Endothelial cell of umbilical vein (primary cell): ENCODE measurements around the gene RAB33B. TPM values are rescaled to one million over a fixed set of nuclear protein-coding genes. Genes with fewer than 3 reads are reported as not detected.

Experiments
- BruUV-seq: library from RNA; stranded (reverse); fragments of 400-500 nt; replicated peaks from 2 replicates; lab custom pipeline; 2021; lab: Mats Ljungman, UMichigan
- CTCF ChIA-PET: fragments of 300-600, 350-600 bp; sonication (Branson Sonifier 250); formaldehyde crosslinking; loops from one replicate; lab custom pipeline; 2021; ENCODE audit warnings: antibody characterized with exemption, inconsistent platforms; lab: Charles Lee
- POLR2A ChIA-PET: fragments of 300-600, 350-600 bp; sonication (Branson Sonifier 250); formaldehyde crosslinking; loops from one replicate; lab custom pipeline; 2021; ENCODE audit warnings: antibody characterized with exemption, inconsistent platforms; lab: Charles Lee
- DNase-seq: peaks from one replicate; pipeline ENCODE4 v3.0.0-alpha.2; 2011; ENCODE audit warnings: low read depth, low spot score
- FAIRE-seq: peaks from 2 replicates; lab custom pipeline; 2011; peaks lifted over from hg19 to GRCh38; lab: Jason Lieb, UNC
- H2AFZ ChIP-seq: 2 replicates; pipeline ENCODE4 v1.6.0; 2012; ENCODE audit warnings: low read depth, low read length, control low read depth, inconsistent platforms
- H3K27ac ChIP-seq: 2 replicates; pipeline ENCODE4 v1.5.1; 2011; ENCODE audit warnings: low read depth, mild to moderate bottlenecking, control low read depth, low read length, moderate library complexity; ENCODE audit not compliant: insufficient read depth
- H3K27me3 ChIP-seq, 2 experiments: 2 replicates each; pipeline versions ENCODE4 v1.6.0 to v1.6.1; 2011; ENCODE audit warnings: low read length in 2 of 2, mixed read lengths in 1 of 2; ENCODE audit not compliant: control insufficient read depth in 2 of 2, insufficient read depth in 2 of 2
- H3K36me3 ChIP-seq, 2 experiments: 2 replicates in 1 of 2; 3 replicates in 1 of 2; pipeline ENCODE4 v1.5.1; 2011; ENCODE audit warnings: low read length in 2 of 2, mild to moderate bottlenecking in 1 of 2, moderate library complexity in 1 of 2; ENCODE audit not compliant: control insufficient read depth in 2 of 2, insufficient read depth in 2 of 2; ENCODE audit errors: extremely low read depth in 1 of 2
- H3K4me1 ChIP-seq: 3 replicates; pipeline ENCODE4 v1.5.1; 2011; ENCODE audit warnings: mild to moderate bottlenecking, low read length; ENCODE audit not compliant: control insufficient read depth, insufficient read depth; ENCODE audit errors: extremely low read depth
- H3K4me2 ChIP-seq: 2 replicates; pipeline ENCODE4 v1.6.1; 2011; ENCODE audit warnings: low read length, control low read depth, mixed read lengths; ENCODE audit not compliant: insufficient read depth
- H3K4me3 ChIP-seq, 3 experiments: fragments of 200-600 bp in 1 of 3; sonication (generic), shearing (Covaris generic) in 1 of 3; replicated peaks in 1 of 3; 2 replicates each; pipeline ENCODE4 v1.5.1; 2011 to 2016; ENCODE audit warnings: control low read depth in 3 of 3, low read length in 3 of 3, mild to moderate bottlenecking in 2 of 3, inconsistent platforms in 1 of 3, low read depth in 1 of 3, moderate library complexity in 1 of 3; ENCODE audit not compliant: insufficient read depth in 1 of 3
- H3K79me2 ChIP-seq: 2 replicates; pipeline ENCODE4 v1.6.0; 2012; ENCODE audit warnings: low read length, inconsistent platforms; ENCODE audit not compliant: control insufficient read depth, insufficient read depth
- H3K9ac ChIP-seq: replicated peaks from 2 replicates; pipeline ENCODE3; 2011; ENCODE audit warnings: low read length, control low read depth; ENCODE audit not compliant: insufficient read depth; ENCODE audit errors: extremely low read depth
- H3K9me1 ChIP-seq: replicated peaks from 3 replicates; pipeline ENCODE4 v1.6.0; 2011; ENCODE audit warnings: mild to moderate bottlenecking, low read length; ENCODE audit not compliant: control insufficient read depth, insufficient read depth; ENCODE audit errors: extremely low read depth
- H3K9me3 ChIP-seq: replicated peaks from 2 replicates; pipeline ENCODE4 v1.5.1; 2012; ENCODE audit warnings: low read length, inconsistent platforms; ENCODE audit not compliant: control insufficient read depth, insufficient read depth
- H4K20me1 ChIP-seq: replicated peaks from 2 replicates; pipeline ENCODE3; 2011; ENCODE audit warnings: mild to moderate bottlenecking, low read length; ENCODE audit not compliant: control insufficient read depth, insufficient read depth; ENCODE audit errors: extremely low read depth
- EZH2 ChIP-seq: IDR thresholded peaks from 2 replicates; pipeline ENCODE4 v1.6.1; 2012; ENCODE audit warnings: borderline replicate concordance, low read depth, mild to moderate bottlenecking, moderate library complexity, low read length, inconsistent platforms; ENCODE audit not compliant: severe bottlenecking
- FOS ChIP-seq: IDR thresholded peaks from 2 replicates; pipeline ENCODE4 v1.6.1; 2011; ENCODE audit warnings: mild to moderate bottlenecking, low read length, moderate library complexity, borderline replicate concordance; ENCODE audit not compliant: insufficient read depth
- GATA2 ChIP-seq: IDR thresholded peaks from 2 replicates; pipeline ENCODE4 v1.7.0; 2011; ENCODE audit warnings: low read depth, mild to moderate bottlenecking, moderate library complexity, mixed read lengths, low read length; ENCODE audit not compliant: insufficient read length, insufficient read depth
- JUN ChIP-seq: IDR thresholded peaks from 2 replicates; pipeline ENCODE4 v1.6.1; 2011; ENCODE audit warnings: borderline replicate concordance, low read depth; ENCODE audit not compliant: insufficient read length, insufficient read depth
- MYC ChIP-seq: IDR thresholded peaks from one replicate; pipeline ENCODE4 v1.6.1; 2011; ENCODE audit warnings: mild to moderate bottlenecking, low read depth, low read length
- POLR2A ChIP-seq: IDR thresholded peaks from 2 replicates; pipeline ENCODE4 v1.6.1; 2012; ENCODE audit warnings: low read depth, mild to moderate bottlenecking, control low read depth, low read length
- POLR2AphosphoS5 ChIP-seq: IDR thresholded peaks from 2 replicates; pipeline ENCODE4 v1.6.1; 2012; ENCODE audit warnings: low read depth, mild to moderate bottlenecking, control low read depth, low read length, moderate library complexity; ENCODE audit not compliant: insufficient read depth
- dilution Hi-C: fragments of 300-500 bp; cut with MboI; formaldehyde crosslinking; loops from one replicate; pipeline ENCODE4 v1.15.0; 2019; ENCODE audit warnings: low sequenced_read_pairs; ENCODE audit not compliant: extremely low pct_ligation_motif_present
- intact Hi-C: fragments of 100-400 bp; cut with micrococcal nuclease; formaldehyde crosslinking; loops from one replicate; pipeline ENCODE4 v1.10.0; 2022
- polyA plus RNA-seq, 4 experiments: library from polyadenylated mRNA; depleted of rRNA in 3 of 4; stranded (reverse) in 3 of 4; unstranded in 1 of 4; fragments of >200 nt; gene quantifications; 2 replicates each; pipeline versions ENCODE4 v1.2.1 to v1.2.3, GENCODE V29; 2011 to 2012; ENCODE audit warnings: missing spikeins in 1 of 4
- small RNA-seq: library from RNA; depleted of rRNA; stranded (forward); fragments of <200 nt; gene quantifications from one replicate; pipeline ENCODE3, GENCODE V24; 2012; ENCODE audit warnings: low replicate concordance, low read depth; ENCODE audit not compliant: insufficient read depth, insufficient read length
- total RNA-seq: library from RNA; stranded (reverse); gene quantifications from 2 replicates; pipeline ENCODE4 v1.2.3, GENCODE V29; 2021
- TF ChIP-seq, protein P1 (sequence below): IDR thresholded peaks from 2 replicates; pipeline ENCODE4 v1.6.1; 2011; ENCODE audit not compliant: insufficient read depth, insufficient read length
- TF ChIP-seq, protein P2 (sequence below), 2 donors: IDR thresholded peaks; 1 replicate in 1 of 2; 2 replicates in 1 of 2; pipeline ENCODE4 v1.5.1; 2011; ENCODE audit warnings: low read length in 2 of 2, mild to moderate bottlenecking in 2 of 2, moderate library complexity in 2 of 2, control low read depth in 1 of 2, inconsistent platforms in 1 of 2, low read depth in 1 of 2; ENCODE audit not compliant: insufficient read depth in 1 of 2; ENCODE audit errors: extremely low read depth in 1 of 2

RAB33B gene
- total and polyA plus RNA-seq, 2 donors (not counting 3 experiments of a cell fraction or from before 2014, with no cell fraction given), result 7.8 to 14.7 TPM

DNA sequence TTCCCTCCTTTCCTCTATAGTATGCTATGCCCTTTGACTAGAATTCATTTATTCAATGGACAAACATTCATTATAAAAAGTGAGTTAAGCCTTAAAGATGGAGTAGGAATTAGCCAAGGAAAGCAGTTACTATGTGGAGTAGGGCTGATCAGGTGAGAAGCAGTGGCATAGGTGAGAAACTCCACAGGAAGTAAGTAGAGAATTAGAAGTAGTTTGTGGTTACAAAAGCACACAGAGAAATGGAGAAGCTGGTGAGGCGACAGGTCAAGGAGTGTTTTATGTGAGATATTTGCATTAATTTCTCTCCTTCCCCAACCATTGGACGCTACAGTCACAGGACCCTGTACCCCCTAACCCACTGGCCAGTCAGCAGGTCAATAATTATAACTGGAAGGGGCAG is 71.5 kb downstream of the RAB33B start:
- intact Hi-C loops, result no loop called here
- FAIRE-seq (no peak), DNase-seq (no peak)
- H4K20me1 ChIP-seq, result no peaks in the 10 kb centered on the region
- ChIA-PET POLR2A (no interaction called here), CTCF (interaction anchor here (0.8 to 1.3 kb wide), 4 partner anchors 13 to 126 kb away, joined by 3 to 4 read pairs (median 3); no protein-coding TSS in a partner anchor)
- H3K9me1 ChIP-seq, result no peaks in the 10 kb centered on the region
- no peaks in the 10 kb centered on the region for H3K79me2 ChIP-seq
- no peak overlapping the region for H3K4me2 ChIP-seq
- peaks cover 17 to 19% of the 10 kb centered on the region in 2 experiments for H3K36me3 ChIP-seq
- no peaks in the 10 kb centered on the region for H3K4me1 ChIP-seq
- H3K9ac ChIP-seq, result no peak overlapping the region
- no peaks in the 10 kb centered on the region for H3K9me3 ChIP-seq
- dilution Hi-C loops, result no loop called here
- no peak overlapping the region for H3K4me3 ChIP-seq
- H3K27ac ChIP-seq, result no peak overlapping the region
- no TSS peak for BruUV-seq
- H3K27me3 ChIP-seq, result no peaks in the 10 kb centered on the region
- TF ChIP-seq, protein P1, sequence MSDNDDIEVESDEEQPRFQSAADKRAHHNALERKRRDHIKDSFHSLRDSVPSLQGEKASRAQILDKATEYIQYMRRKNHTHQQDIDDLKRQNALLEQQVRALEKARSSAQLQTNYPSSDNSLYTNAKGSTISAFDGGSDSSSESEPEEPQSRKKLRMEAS, result no peak
- TF ChIP-seq JUN (no peak), POLR2A (no peak), MYC (no peak), FOS (no peak), EZH2 (no peak), POLR2AphosphoS5 (no peak), GATA2 (no peak)
- TF ChIP-seq, protein P2, sequence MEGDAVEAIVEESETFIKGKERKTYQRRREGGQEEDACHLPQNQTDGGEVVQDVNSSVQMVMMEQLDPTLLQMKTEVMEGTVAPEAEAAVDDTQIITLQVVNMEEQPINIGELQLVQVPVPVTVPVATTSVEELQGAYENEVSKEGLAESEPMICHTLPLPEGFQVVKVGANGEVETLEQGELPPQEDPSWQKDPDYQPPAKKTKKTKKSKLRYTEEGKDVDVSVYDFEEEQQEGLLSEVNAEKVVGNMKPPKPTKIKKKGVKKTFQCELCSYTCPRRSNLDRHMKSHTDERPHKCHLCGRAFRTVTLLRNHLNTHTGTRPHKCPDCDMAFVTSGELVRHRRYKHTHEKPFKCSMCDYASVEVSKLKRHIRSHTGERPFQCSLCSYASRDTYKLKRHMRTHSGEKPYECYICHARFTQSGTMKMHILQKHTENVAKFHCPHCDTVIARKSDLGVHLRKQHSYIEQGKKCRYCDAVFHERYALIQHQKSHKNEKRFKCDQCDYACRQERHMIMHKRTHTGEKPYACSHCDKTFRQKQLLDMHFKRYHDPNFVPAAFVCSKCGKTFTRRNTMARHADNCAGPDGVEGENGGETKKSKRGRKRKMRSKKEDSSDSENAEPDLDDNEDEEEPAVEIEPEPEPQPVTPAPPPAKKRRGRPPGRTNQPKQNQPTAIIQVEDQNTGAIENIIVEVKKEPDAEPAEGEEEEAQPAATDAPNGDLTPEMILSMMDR (IDR thresholded peaks at IDR 0.05; ENCODE audit: extremely low read depth in 1 of 2, insufficient read depth in 1 of 2, low read depth in 1 of 2, low read length in 2 of 2), result no peak
- H2AFZ ChIP-seq, result no peak overlapping the region

Small RNA genes within 50 kb of the gene (small RNA-seq; reads per million reads assigned to genes)
- gene RF01225, result not detected

Other genes starting within 250 kb of the RAB33B start
- gene MGARP, start 173.9 kb upstream of the RAB33B start, total RNA-seq, result 16.2 and 25.9 TPM in 2 replicates
- gene MGARP, start 173.9 kb upstream of the RAB33B start, polyA plus RNA-seq, result 22.6 and 26.6 TPM in 2 replicates
- 57.0 and 67.9 TPM in 2 replicates for gene NAA15, start 152.6 kb upstream of the RAB33B start, total RNA-seq
- gene NAA15, start 152.6 kb upstream of the RAB33B start, polyA plus RNA-seq, result 3.2 and 4.5 TPM in 2 replicates
- 73.9 and 78.1 TPM in 2 replicates for gene NDUFC1, start 151.6 kb upstream of the RAB33B start, total RNA-seq
- 65.2 and 65.7 TPM in 2 replicates for gene NDUFC1, start 151.6 kb upstream of the RAB33B start, polyA plus RNA-seq
- 36.4 and 39.9 TPM in 2 replicates for gene SETD7, start 102.1 kb downstream of the RAB33B start, total RNA-seq
- 11.7 and 18.8 TPM in 2 replicates for gene SETD7, start 102.1 kb downstream of the RAB33B start, polyA plus RNA-seq
- 62.4 and 64.3 TPM in 2 replicates for gene MGST2, start 211.7 kb downstream of the RAB33B start, total RNA-seq
- gene MGST2, start 211.7 kb downstream of the RAB33B start, polyA plus RNA-seq, result 57.3 and 78.9 TPM in 2 replicates